Endothelial cell of umbilical vein (primary cell): ENCODE measurements around the gene ALK. TPM values are rescaled to one million over a fixed set of nuclear protein-coding genes. Genes with fewer than 3 reads are reported as not detected.

Source experiments
- BruUV-seq: library from RNA; stranded (reverse); fragments of 400-500 nt; replicated peaks from 2 replicates; lab custom pipeline; 2021; lab: Mats Ljungman, UMichigan
- CTCF ChIA-PET: fragments of 300-600, 350-600 bp; sonication (Branson Sonifier 250); formaldehyde crosslinking; loops from one replicate; lab custom pipeline; 2021; ENCODE audit warnings: antibody characterized with exemption, inconsistent platforms; lab: Charles Lee
- POLR2A ChIA-PET: fragments of 300-600, 350-600 bp; sonication (Branson Sonifier 250); formaldehyde crosslinking; loops from one replicate; lab custom pipeline; 2021; ENCODE audit warnings: antibody characterized with exemption, inconsistent platforms; lab: Charles Lee
- DNase-seq: peaks from one replicate; pipeline ENCODE4 v3.0.0-alpha.2; 2011; ENCODE audit warnings: low read depth, low spot score
- FAIRE-seq: peaks from 2 replicates; lab custom pipeline; 2011; peaks lifted over from hg19 to GRCh38; lab: Jason Lieb, UNC
- H2AFZ ChIP-seq: 2 replicates; pipeline ENCODE4 v1.6.0; 2012; ENCODE audit warnings: low read depth, low read length, control low read depth, inconsistent platforms
- H3K27ac ChIP-seq: 2 replicates; pipeline ENCODE4 v1.5.1; 2011; ENCODE audit warnings: low read depth, mild to moderate bottlenecking, control low read depth, low read length, moderate library complexity; ENCODE audit not compliant: insufficient read depth
- H3K27me3 ChIP-seq, 2 experiments: 2 replicates each; pipeline versions ENCODE4 v1.6.0 to v1.6.1; 2011; ENCODE audit warnings: low read length in 2 of 2, mixed read lengths in 1 of 2; ENCODE audit not compliant: control insufficient read depth in 2 of 2, insufficient read depth in 2 of 2
- H3K36me3 ChIP-seq, 2 experiments: 2 replicates in 1 of 2; 3 replicates in 1 of 2; pipeline ENCODE4 v1.5.1; 2011; ENCODE audit warnings: low read length in 2 of 2, mild to moderate bottlenecking in 1 of 2, moderate library complexity in 1 of 2; ENCODE audit not compliant: control insufficient read depth in 2 of 2, insufficient read depth in 2 of 2; ENCODE audit errors: extremely low read depth in 1 of 2
- H3K4me1 ChIP-seq: 3 replicates; pipeline ENCODE4 v1.5.1; 2011; ENCODE audit warnings: mild to moderate bottlenecking, low read length; ENCODE audit not compliant: control insufficient read depth, insufficient read depth; ENCODE audit errors: extremely low read depth
- H3K4me2 ChIP-seq: 2 replicates; pipeline ENCODE4 v1.6.1; 2011; ENCODE audit warnings: low read length, control low read depth, mixed read lengths; ENCODE audit not compliant: insufficient read depth
- H3K4me3 ChIP-seq, 3 experiments: fragments of 200-600 bp in 1 of 3; sonication (generic), shearing (Covaris generic) in 1 of 3; replicated peaks in 1 of 3; 2 replicates each; pipeline ENCODE4 v1.5.1; 2011 to 2016; ENCODE audit warnings: control low read depth in 3 of 3, low read length in 3 of 3, mild to moderate bottlenecking in 2 of 3, inconsistent platforms in 1 of 3, low read depth in 1 of 3, moderate library complexity in 1 of 3; ENCODE audit not compliant: insufficient read depth in 1 of 3
- H3K79me2 ChIP-seq: 2 replicates; pipeline ENCODE4 v1.6.0; 2012; ENCODE audit warnings: low read length, inconsistent platforms; ENCODE audit not compliant: control insufficient read depth, insufficient read depth
- H3K9ac ChIP-seq: replicated peaks from 2 replicates; pipeline ENCODE3; 2011; ENCODE audit warnings: low read length, control low read depth; ENCODE audit not compliant: insufficient read depth; ENCODE audit errors: extremely low read depth
- H3K9me1 ChIP-seq: replicated peaks from 3 replicates; pipeline ENCODE4 v1.6.0; 2011; ENCODE audit warnings: mild to moderate bottlenecking, low read length; ENCODE audit not compliant: control insufficient read depth, insufficient read depth; ENCODE audit errors: extremely low read depth
- H3K9me3 ChIP-seq: replicated peaks from 2 replicates; pipeline ENCODE4 v1.5.1; 2012; ENCODE audit warnings: low read length, inconsistent platforms; ENCODE audit not compliant: control insufficient read depth, insufficient read depth
- H4K20me1 ChIP-seq: replicated peaks from 2 replicates; pipeline ENCODE3; 2011; ENCODE audit warnings: mild to moderate bottlenecking, low read length; ENCODE audit not compliant: control insufficient read depth, insufficient read depth; ENCODE audit errors: extremely low read depth
- CTCF ChIP-seq, 2 donors: IDR thresholded peaks; 1 replicate in 1 of 2; 2 replicates in 1 of 2; pipeline ENCODE4 v1.5.1; 2011; ENCODE audit warnings: low read length in 2 of 2, mild to moderate bottlenecking in 2 of 2, moderate library complexity in 2 of 2, control low read depth in 1 of 2, inconsistent platforms in 1 of 2, low read depth in 1 of 2; ENCODE audit not compliant: insufficient read depth in 1 of 2; ENCODE audit errors: extremely low read depth in 1 of 2
- EZH2 ChIP-seq: IDR thresholded peaks from 2 replicates; pipeline ENCODE4 v1.6.1; 2012; ENCODE audit warnings: borderline replicate concordance, low read depth, mild to moderate bottlenecking, moderate library complexity, low read length, inconsistent platforms; ENCODE audit not compliant: severe bottlenecking
- FOS ChIP-seq: IDR thresholded peaks from 2 replicates; pipeline ENCODE4 v1.6.1; 2011; ENCODE audit warnings: mild to moderate bottlenecking, low read length, moderate library complexity, borderline replicate concordance; ENCODE audit not compliant: insufficient read depth
- GATA2 ChIP-seq: IDR thresholded peaks from 2 replicates; pipeline ENCODE4 v1.7.0; 2011; ENCODE audit warnings: low read depth, mild to moderate bottlenecking, moderate library complexity, mixed read lengths, low read length; ENCODE audit not compliant: insufficient read length, insufficient read depth
- JUN ChIP-seq: IDR thresholded peaks from 2 replicates; pipeline ENCODE4 v1.6.1; 2011; ENCODE audit warnings: borderline replicate concordance, low read depth; ENCODE audit not compliant: insufficient read length, insufficient read depth
- MYC ChIP-seq: IDR thresholded peaks from one replicate; pipeline ENCODE4 v1.6.1; 2011; ENCODE audit warnings: mild to moderate bottlenecking, low read depth, low read length
- POLR2A ChIP-seq: IDR thresholded peaks from 2 replicates; pipeline ENCODE4 v1.6.1; 2012; ENCODE audit warnings: low read depth, mild to moderate bottlenecking, control low read depth, low read length
- POLR2AphosphoS5 ChIP-seq: IDR thresholded peaks from 2 replicates; pipeline ENCODE4 v1.6.1; 2012; ENCODE audit warnings: low read depth, mild to moderate bottlenecking, control low read depth, low read length, moderate library complexity; ENCODE audit not compliant: insufficient read depth
- dilution Hi-C: fragments of 300-500 bp; cut with MboI; formaldehyde crosslinking; loops from one replicate; pipeline ENCODE4 v1.15.0; 2019; ENCODE audit warnings: low sequenced_read_pairs; ENCODE audit not compliant: extremely low pct_ligation_motif_present
- intact Hi-C: fragments of 100-400 bp; cut with micrococcal nuclease; formaldehyde crosslinking; loops from one replicate; pipeline ENCODE4 v1.10.0; 2022
- polyA plus RNA-seq, 4 experiments: library from polyadenylated mRNA; depleted of rRNA in 3 of 4; stranded (reverse) in 3 of 4; unstranded in 1 of 4; fragments of >200 nt; gene quantifications; 2 replicates each; pipeline versions ENCODE4 v1.2.1 to v1.2.3, GENCODE V29; 2011 to 2012; ENCODE audit warnings: missing spikeins in 1 of 4
- total RNA-seq: library from RNA; stranded (reverse); gene quantifications from 2 replicates; pipeline ENCODE4 v1.2.3, GENCODE V29; 2021
- TF ChIP-seq, protein P1 (sequence below): IDR thresholded peaks from 2 replicates; pipeline ENCODE4 v1.6.1; 2011; ENCODE audit not compliant: insufficient read depth, insufficient read length

Gene ALK
- total and polyA plus RNA-seq, 2 donors (not counting 3 experiments of a cell fraction or from before 2014, with no cell fraction given) = not detected

DNA sequence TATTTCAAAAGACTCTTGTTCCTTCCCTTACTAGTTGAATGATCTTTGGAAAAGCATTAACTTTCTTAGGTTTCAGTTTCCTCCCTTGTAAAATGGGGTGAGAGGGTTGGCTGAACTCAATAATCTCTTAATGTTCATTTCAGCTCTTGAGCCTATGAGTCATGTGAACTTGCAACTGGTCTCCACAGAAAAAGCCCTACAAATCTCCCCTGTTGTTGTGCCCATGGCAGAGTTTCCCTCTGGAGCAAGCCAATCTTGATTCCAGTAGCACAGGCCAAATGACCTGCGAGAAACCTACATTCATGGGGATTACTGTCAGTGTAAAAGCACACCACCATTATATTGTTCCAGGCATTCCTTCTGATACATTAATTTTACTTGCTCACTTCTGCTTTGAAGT is 388.9 kb downstream of the ALK start:
- no peaks in the 10 kb centered on the region for H3K27me3 ChIP-seq
- FAIRE-seq = no peak
- no peaks in the 10 kb centered on the region for H3K9me1 ChIP-seq
- H3K27ac ChIP-seq = no peak overlapping the region
- intact Hi-C loops (no loop called here), dilution Hi-C loops (no loop called here)
- H4K20me1 ChIP-seq = no peaks in the 10 kb centered on the region
- no peaks in the 10 kb centered on the region for H3K79me2 ChIP-seq
- H3K9me3 ChIP-seq = peaks cover 3% of the 10 kb centered on the region
- H3K36me3 ChIP-seq = no peaks in the 10 kb centered on the region
- ChIA-PET POLR2A (no interaction called here), CTCF (no interaction called here)
- no peak for DNase-seq
- H2AFZ ChIP-seq = no peak overlapping the region
- H3K4me2 ChIP-seq = no peak overlapping the region
- H3K9ac ChIP-seq = no peak overlapping the region
- H3K4me1 ChIP-seq = no peaks in the 10 kb centered on the region
- no peak overlapping the region for H3K4me3 ChIP-seq
- BruUV-seq = no TSS peak
- TF ChIP-seq CTCF (IDR thresholded peaks at IDR 0.05; ENCODE audit: extremely low read depth in 1 of 2, insufficient read depth in 1 of 2, low read depth in 1 of 2, low read length in 2 of 2) = no peak
- no peak for TF ChIP-seq MYC
- TF ChIP-seq, protein P1, sequence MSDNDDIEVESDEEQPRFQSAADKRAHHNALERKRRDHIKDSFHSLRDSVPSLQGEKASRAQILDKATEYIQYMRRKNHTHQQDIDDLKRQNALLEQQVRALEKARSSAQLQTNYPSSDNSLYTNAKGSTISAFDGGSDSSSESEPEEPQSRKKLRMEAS = no peak
- no peak for TF ChIP-seq EZH2
- no peak for TF ChIP-seq JUN
- no peak for TF ChIP-seq FOS
- TF ChIP-seq GATA2 = no peak
- TF ChIP-seq POLR2AphosphoS5 = no peak
- TF ChIP-seq POLR2A = no peak
